Measurements from ENCODE around the gene EEF1G. TPM values are rescaled to one million over a fixed set of nuclear protein-coding genes. Genes with fewer than 3 reads are reported as not detected.

EEF1G gene
- total RNA-seq, 1 donor from 2014 or later = 928 TPM

- H3K36me3 Mint-ChIP-seq (ENCODE audit: unreplicated experiment) = peaks cover 8% of the 10 kb centered on the region
- peaks cover 29% of the 10 kb centered on the region for H3K9me3 Mint-ChIP-seq (ENCODE audit: unreplicated experiment)
- H3K27ac Mint-ChIP-seq (ENCODE audit: unreplicated experiment) = peak overlapping the region; percentile 85
- no peak for TF ChIP-seq CTCF (IDR thresholded peaks at IDR 0.05; ENCODE audit: partially characterized antibody, unreplicated experiment)
- H3K4me1 Mint-ChIP-seq (ENCODE audit: low read depth, unreplicated experiment) = peaks cover 23% of the 10 kb centered on the region
- no peak for DNase-seq
- peak overlapping the region; percentile 86 for H3K4me3 Mint-ChIP-seq (ENCODE audit: unreplicated experiment)
- peaks cover 27% of the 10 kb centered on the region for H3K27me3 Mint-ChIP-seq (ENCODE audit: unreplicated experiment)
Measured at GRCh38 chr11:62603072-62603408, 29.3 kb upstream of the EEF1G start.

- Mint-ChIP-seq H3K4me1 (ENCODE audit: low read depth, unreplicated experiment) (peaks cover 23% of the 10 kb centered on the region), H3K27me3 (ENCODE audit: unreplicated experiment) (peaks cover 27% of the 10 kb centered on the region), H3K27ac (ENCODE audit: unreplicated experiment) (peak overlapping the region; percentile 86), H3K36me3 (ENCODE audit: unreplicated experiment) (peaks cover 8% of the 10 kb centered on the region), H3K9me3 (ENCODE audit: unreplicated experiment) (peaks cover 29% of the 10 kb centered on the region), H3K4me3 (ENCODE audit: unreplicated experiment) (peak overlapping the region; percentile 99)
- TF ChIP-seq CTCF (IDR thresholded peaks at IDR 0.05; ENCODE audit: partially characterized antibody, unreplicated experiment) = peak; percentile 23
- DNase-seq = peak; percentile 66
Measured at GRCh38 chr11:62602141-62603071, 28.7 kb upstream of the EEF1G start.

GRCh38 chr11:62601372-62602140 is 27.9 kb upstream of the EEF1G start, which contains the start of gene MTA2:
Gene MTA2, minus strand, starts transcription at chr11:62601865. Its CDS starts 415 bp downstream, at chr11:62601450.
- TF ChIP-seq CTCF (IDR thresholded peaks at IDR 0.05; ENCODE audit: partially characterized antibody, unreplicated experiment) = no peak
- Mint-ChIP-seq H3K4me1 (ENCODE audit: low read depth, unreplicated experiment) (peaks cover 23% of the 10 kb centered on the region), H3K9me3 (ENCODE audit: unreplicated experiment) (peaks cover 29% of the 10 kb centered on the region), H3K27ac (ENCODE audit: unreplicated experiment) (peak within 1 kb of the TSS; percentile 93), H3K4me3 (ENCODE audit: unreplicated experiment) (peak within 1 kb of the TSS; percentile 99), H3K27me3 (ENCODE audit: unreplicated experiment) (peaks cover 27% of the 10 kb centered on the region), H3K36me3 (ENCODE audit: unreplicated experiment) (peaks cover 8% of the 10 kb centered on the region)
- DNase-seq = peak; percentile 98

- Mint-ChIP-seq H3K9me3 (ENCODE audit: unreplicated experiment) (peaks cover 28% of the 10 kb centered on the region), H3K4me1 (ENCODE audit: low read depth, unreplicated experiment) (peaks cover 23% of the 10 kb centered on the region), H3K4me3 (ENCODE audit: unreplicated experiment) (peak overlapping the region; percentile 99), H3K36me3 (ENCODE audit: unreplicated experiment) (peaks cover 8% of the 10 kb centered on the region), H3K27me3 (ENCODE audit: unreplicated experiment) (peaks cover 27% of the 10 kb centered on the region), H3K27ac (ENCODE audit: unreplicated experiment) (peak overlapping the region; percentile 93)
- TF ChIP-seq CTCF (IDR thresholded peaks at IDR 0.05; ENCODE audit: partially characterized antibody, unreplicated experiment) = no peak
- no peak for DNase-seq
Measured at GRCh38 chr11:62601122-62601371, 27.4 kb upstream of the EEF1G start.
